Skin of body (tissue), 2 donors: ENCODE data around the gene C1orf115. TPM values are rescaled to one million over a fixed set of nuclear protein-coding genes. Genes with fewer than 3 reads are reported as not detected.
"Not testable (repeated sequence)": the region's sequence is repeated elsewhere in the genome, so short reads cannot be mapped to it uniquely, and the experiment has no call there.

Experiments
- DNase-seq: peaks from one replicate; lab custom pipeline; 2025; lab: John Stamatoyannopoulos, UW
- total RNA-seq: library from RNA; depleted of rRNA; stranded (reverse); fragments of >200 nt; gene quantifications from one replicate; pipeline ENCODE4 v1.2.3, GENCODE V29; 2014

Gene C1orf115
- total RNA-seq, result 12.7 TPM

DNA sequence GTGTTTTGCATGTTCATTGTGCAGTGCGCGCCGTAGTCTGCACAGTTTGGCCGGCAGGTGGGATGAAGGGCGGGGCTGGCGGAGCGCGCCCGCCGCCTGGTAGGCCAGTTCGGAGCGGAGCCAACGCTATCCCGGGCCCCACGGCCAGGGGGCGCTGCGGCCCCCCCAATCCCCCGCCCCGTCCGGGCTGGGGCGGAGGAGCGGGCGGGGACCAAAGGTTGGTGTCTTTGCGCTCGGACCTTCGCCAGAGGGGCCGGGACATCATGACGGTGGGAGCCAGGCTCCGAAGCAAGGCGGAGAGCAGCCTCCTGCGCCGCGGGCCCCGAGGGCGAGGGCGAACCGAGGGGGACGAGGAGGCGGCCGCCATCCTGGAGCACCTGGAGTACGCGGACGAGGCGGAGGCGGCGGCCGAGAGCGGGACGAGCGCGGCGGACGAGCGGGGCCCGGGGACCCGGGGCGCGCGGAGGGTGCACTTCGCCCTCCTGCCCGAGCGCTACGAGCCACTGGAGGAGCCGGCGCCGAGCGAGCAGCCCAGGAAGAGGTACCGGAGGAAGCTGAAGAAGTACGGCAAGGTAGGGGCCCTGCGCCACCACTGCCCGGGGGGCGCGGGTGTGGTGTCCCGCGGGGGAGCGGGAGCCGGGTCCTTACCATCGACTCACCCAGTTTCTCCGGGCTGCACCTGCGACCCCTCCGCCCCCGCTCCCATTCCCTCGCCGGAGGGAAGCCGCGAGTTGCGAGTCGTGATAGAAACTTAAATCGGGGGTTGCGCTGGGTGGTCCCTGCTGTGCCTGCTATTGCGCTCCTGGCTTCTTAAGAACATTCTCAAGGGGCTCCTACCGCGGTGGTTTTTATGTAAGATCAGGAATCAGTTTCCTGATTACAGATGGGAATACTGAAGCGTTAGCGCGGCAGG is at the start of gene C1orf115:
TSS of gene C1orf115 (plus strand) at position 224 of the 913 bp plus-strand sequence. CDS start at position 264, 40 bp downstream.
- no peak for DNase-seq

GRCh38 chr1:220642285-220642684 is 47.9 kb upstream of the C1orf115 start:
- no peak for DNase-seq

DNA sequence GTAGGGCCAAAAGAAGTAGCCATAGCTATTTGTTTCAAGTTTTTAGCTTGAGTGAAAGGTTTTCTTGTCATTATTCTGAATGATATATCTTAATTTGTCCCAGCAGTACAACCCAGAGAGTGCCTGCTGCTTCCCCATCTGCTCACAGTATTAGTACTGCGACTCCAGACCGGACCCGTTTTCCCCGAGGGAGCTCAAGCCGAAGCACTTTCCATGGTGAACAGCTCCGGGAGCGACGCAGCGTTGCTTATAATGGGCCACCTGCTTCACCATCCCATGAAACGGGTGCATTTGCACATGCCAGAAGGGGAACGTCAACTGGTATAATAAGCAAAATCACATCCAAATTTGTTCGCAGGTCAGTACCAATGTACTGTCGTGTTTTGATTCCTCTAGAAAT is 37.2 kb upstream of the C1orf115 start:
- no peak for DNase-seq

GRCh38 chr1:220655509-220655908 is 34.7 kb upstream of the C1orf115 start:
- DNase-seq, result no peak

DNA sequence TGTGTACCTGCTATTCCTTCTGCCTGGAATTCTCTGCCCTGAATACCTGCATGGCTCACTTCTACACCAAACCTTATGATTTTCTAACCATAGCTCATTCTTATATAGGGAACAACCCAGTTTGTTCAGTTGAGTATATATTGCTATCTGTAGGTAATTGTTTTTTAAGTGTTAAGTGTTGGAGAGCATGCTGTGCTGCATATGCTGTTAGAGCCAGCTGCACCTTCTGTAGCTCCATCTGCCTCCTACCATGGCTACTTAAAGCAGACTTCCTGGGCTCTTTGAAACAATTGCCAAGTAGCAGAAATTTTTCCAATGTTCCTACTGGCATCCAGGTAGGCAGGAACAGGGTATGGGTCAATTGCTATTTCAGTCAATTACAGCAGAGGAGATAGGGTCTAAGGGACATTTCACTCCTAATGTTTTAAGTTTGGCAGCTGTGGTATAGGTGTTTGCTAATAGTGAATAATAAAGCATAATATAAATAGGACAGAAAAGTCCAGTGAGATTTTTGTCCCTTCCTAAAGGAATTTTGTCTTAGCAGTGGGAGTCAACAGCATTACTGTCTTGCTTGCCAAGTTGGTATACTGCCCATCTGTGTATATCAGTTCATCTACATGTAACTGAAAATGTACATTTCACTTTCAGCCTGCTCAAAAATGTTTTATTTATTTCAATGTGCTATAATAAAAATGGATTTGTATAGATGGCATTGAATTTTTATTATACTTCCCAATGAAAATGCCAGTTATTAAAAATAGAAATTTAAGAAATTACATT is 34.0 kb upstream of the C1orf115 start:
- DNase-seq, result no peak

- DNase-seq, result no peak
Observed at GRCh38 chr1:220666349-220666748, 23.8 kb upstream of the C1orf115 start.

DNA sequence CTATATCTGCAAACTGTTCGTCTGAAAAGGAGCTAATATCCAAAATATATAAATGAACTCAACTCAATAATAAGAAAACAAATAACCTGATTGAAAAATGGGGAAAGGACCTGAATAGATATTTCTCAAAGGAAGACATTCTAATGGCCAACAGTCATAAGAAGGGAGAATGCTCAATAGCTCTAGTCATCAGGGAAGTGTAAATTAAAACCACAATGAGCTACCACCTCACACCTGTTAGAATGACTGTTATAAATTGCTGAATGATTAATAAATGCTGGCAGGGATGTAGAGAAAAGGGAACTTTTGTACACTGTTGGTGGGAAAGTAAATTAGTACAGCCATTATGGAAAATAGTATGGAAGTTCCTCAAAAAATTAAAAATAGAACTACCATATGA is 21.2 kb upstream of the C1orf115 start:
- no peak for DNase-seq

GRCh38 chr1:220670365-220670764 is 19.8 kb upstream of the C1orf115 start:
- no peak for DNase-seq

DNA sequence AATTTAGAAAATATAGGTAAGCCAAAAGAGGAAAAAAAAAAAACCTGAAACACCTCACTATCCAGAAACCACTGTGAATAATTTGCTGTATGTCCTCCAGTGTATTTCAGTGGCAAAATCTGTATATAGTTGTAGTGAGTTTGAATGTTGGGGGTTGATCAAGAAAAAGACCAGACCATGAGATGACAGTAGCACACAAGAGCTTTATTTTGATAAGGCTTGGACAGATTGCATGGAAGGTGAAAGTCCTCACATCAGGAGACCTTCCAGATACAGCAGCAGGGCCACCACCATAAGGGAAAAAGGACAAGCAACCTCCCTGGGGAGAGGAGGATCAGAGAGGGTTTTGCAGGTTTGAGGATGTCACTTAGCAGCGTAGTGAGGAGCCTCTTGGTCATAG is 16.2 kb upstream of the C1orf115 start:
- no peak for DNase-seq

DNA sequence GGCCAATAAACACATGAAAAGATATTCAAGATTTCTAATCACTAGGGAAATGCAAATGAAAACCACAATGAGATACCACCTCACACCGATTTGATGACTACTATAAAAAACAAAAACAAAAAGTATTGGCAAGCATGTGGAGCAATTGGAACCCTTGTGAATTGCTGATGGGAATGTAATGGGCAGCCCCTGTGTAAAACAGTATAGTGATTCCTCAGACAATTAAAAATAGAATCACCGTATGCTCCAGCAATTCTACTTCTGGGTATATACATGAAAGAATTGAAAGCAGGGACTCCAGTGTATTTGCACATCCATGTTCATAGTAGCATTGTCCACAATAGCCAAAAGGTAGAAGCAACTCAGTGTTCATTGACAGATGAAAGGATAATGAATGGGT is 12.9 kb upstream of the C1orf115 start:
- no peak for DNase-seq

GRCh38 chr1:220680085-220680687 is 10.0 kb upstream of the C1orf115 start:
- DNase-seq, result no peak

DNA sequence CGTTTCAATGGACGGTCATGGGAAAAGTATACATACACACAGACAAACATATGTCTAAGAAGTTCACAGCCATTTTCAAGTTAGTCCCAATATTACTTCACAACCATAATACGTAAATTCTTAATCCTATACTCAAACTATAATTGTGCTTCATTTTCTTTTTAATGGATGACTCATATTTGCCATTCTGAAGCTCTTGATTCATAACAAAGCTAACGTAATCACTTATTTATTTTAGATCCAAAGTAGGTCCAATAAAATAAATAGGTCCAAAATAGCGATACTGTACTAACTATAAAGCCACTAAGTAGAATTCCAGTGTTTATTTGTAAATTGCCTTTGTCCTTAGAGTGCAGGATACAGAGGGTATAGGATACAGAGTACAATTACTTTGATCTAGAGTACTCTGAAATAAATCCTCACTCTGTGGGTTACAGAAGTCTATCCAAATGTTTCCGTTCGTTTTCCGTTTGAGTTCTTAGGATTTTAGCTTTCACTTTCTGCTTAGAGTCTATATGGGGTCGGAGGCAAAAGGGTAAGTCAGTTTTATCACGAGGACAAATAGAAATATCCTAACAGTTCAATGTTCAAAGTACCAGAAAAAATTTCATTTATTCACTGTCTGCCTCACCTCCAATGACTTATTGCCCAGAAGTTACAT is 8.8 kb upstream of the C1orf115 start:
- no peak for DNase-seq

DNA sequence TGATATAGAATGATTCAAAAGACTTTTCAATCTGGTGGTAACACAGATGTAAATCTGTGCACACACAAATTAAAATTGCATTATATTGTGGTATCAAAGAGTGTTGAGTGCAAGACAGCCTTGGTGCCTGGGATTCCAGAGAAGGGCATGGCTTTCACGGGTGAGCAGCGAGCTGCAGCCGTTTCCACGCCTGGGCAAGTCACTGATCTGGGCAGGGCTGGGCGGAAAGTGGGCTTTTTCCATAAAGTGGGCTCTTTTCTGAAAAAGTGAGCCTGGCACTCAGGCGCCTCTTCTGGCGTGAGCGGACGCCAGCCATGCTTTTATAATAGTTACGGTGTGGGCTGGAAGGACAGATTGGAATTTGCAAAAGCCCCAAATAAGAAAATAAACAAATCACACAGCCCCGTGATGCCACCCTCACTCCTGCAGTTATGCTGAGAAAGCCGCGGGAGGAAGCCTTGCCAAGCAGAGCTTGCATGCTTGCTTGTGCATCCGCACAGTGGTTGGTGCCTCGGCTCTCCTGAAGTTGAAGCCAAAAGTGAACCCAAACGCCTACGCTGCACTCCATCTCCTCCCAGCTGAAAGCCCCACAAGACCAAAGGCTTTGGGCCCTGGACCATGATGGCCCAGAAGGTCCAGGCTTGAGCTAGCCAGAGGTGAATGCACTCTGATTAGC is 7.1 kb upstream of the C1orf115 start:
- no peak for DNase-seq

GRCh38 chr1:220683716-220684115 is 6.4 kb upstream of the C1orf115 start:
- not testable (repeated sequence) for DNase-seq

- DNase-seq, result no peak
Observed at GRCh38 chr1:220684890-220685289, 5.3 kb upstream of the C1orf115 start.

GRCh38 chr1:220685879-220686278 is 4.3 kb upstream of the C1orf115 start:
- no peak for DNase-seq

DNA sequence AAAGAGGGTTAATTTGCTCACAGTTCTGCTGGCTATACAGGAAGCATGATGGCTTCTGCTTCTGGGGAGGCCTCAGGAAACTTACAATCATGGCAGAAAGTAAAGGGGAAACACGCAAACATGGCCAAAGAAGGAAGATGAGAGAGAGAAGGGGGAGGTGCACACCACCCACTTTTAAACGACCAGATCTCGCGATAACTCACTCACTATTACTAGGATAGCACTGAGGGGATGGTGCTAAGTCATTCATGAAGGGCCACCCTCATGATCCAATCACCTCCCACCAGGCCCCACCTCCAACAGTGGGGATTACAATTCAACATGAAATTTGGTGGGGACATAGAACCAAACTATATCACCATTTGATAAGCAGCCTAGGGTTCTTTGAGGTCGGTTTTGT is 2.4 kb upstream of the C1orf115 start:
- no peak for DNase-seq

DNA sequence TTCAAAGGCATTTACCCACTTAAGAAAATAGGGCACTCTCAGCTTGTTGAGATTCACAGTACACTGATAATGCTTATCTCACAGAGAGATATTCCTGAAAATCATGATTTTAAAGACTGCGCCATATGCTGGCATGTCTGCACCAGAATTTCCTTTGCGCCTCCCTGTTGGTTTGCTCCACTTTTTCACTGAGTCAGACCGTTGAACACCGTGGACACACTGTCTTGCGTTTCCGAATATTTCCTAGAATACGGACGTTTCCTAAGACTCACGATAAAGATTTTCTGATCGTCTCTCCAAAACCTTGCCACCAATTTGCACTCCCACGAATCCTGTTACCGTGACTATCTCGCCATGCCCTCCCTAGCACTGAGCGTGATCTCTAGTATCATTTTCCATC is 497 bp upstream of the C1orf115 start:
- no peak for DNase-seq

DNA sequence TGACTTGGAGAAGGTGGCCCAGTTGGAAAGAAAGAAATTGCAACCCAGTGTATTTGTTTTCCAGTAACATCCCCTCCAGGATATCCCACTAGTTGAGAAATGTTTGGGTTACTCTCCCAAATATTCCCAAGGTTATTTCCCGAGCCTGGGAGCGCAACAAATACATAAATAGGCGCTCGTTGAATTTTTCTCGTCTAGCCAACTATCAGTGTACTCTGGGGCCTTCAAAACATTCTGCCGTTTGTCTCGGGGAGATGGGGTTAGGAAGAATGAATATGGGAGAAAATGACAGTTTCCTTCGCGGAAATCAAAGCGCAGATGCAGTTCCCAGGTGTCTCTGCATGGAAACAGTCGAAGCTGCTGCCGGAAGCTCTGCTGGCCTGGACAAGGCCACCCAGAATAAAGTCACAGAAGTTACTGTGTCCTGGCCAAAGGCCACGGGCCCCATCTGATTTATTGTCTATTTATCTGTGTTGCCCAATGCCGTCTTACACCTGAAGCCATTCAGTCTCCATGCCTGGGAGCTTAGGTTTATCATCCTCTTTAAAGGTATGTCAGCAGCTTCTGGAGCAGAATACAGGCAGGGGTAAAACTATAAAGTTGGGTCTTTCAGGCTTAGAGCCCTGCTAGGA is 1.0 kb downstream of the C1orf115 start:
- no peak for DNase-seq

GRCh38 chr1:220692436-220693228 is 2.5 kb downstream of the C1orf115 start:
- DNase-seq, result no peak
